ENCODE data around the gene CAVIN3.
A peak's percentile ranks its signal among the peaks of the same experiment; 100 is the strongest.

The CAVIN3 gene

DNA sequence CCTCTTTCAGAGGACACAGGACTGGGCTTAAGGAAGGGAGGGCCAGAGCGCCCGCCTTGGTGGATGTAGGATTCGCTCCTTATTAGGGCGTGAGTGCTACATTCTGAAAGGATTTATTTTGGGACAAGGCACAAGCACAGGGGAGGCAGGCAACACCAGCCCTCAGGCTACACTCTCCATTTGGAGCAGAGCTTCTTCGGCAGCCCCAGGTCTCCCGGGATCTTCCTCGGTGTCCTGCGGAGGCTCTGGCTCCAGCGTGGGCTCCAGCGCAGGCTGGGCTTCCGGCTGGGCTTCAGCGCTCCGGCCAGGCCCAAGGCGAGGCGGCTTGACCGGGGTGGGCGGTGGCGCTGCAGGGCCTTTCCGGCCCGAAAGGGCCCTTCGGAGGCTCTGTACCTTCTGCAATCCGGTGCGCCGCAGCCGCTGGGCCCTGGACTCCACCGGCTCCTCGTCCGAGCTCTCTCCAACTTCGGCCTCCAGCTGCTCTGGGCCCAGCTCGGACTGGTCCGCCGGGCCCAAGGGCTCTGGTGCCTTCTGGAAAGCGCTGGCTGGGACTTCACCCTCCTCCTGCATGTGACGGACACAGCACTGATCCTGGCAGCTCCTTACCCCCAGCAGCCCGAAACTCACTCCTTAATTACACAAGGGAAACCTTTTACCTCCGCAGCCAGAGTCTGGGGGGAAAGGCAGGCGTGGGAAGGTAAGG, 1.1 kb downstream of the CAVIN3 start:
- peak overlapping the region; percentile 47 for H3K4me3 ChIP-seq (ENCODE audit: low read length)
- no peak for TF ChIP-seq CTCF (conservative IDR thresholded peaks at IDR 0.05; ENCODE audit: low read depth, low read length)
- no peak for DNase-seq (ENCODE audit: low read depth)

DNA sequence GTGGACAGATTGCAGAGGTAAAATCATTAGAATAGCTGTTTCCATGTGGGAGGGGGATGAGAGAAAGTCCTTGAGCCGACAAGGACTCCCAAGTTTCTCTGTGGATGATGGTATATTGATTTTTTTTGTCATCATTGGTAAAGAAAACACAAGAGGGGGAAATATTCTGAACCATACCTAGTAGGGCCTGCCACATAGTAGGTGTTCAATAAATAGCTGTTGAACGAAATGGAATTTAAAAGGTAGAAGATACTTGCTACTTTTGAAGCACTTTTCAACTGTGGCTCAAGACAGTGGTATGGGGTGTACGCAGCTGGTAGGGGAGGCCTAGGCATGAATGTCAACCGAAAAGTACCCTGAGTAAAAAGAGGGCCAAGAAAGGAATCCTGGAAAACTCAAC, 2.1 kb downstream of the CAVIN3 start:
- no peak for TF ChIP-seq CTCF (conservative IDR thresholded peaks at IDR 0.05; ENCODE audit: low read depth, low read length)
- no peak for DNase-seq (ENCODE audit: low read depth)
- no peak overlapping the region for H3K4me3 ChIP-seq (ENCODE audit: low read length)

DNA sequence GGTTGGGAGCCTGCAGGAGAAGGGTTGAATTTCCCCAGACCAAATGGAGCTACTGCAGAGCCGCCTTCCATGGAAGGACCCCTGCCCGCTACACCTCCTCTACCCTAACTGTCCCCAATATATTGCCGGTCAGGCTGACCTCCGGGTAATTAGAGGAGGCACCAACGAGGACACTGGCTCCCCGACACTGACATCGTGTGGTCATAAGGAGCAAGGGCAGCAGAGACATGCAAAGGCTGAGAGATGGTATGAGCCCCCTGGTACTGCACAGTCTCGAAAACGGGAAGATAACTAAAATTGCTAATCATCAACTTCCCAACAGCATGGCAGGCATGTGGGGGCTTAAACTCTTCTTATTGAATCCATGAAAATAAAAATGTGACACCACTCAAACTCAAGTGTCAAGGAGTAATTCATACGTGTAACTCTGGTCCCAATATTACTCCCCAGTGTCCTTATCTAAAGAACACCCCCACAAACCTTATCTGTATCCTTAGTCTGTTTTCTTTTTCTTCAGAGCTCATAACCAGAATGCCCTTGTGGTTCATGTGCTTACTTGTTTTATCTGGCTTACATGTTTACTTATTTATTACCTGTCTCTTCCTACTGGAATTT, 4.4 kb downstream of the CAVIN3 start:
- DNase-seq (ENCODE audit: low read depth): no peak
- TF ChIP-seq CTCF (conservative IDR thresholded peaks at IDR 0.05; ENCODE audit: low read depth, low read length): peak; percentile 94
- H3K4me3 ChIP-seq (ENCODE audit: low read length): no peak overlapping the region

DNA sequence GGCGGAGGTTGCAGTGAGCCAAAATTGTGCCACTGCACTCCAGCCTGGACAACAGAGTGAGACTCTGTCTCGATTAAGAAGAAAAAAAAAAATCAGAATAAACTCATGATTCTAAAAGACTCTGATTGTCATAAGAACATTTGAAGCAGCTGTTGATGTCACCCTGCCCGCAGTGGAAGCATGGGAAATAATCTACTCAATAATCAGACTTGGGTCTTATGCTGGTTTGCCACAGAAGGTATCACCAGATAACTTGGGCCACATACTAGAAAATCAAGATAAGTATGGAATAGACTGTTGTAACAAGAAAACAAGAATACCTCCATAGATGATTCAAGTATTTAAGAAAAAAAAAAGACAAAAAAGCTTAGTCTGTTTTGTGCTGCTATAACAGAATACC, 8.2 kb downstream of the CAVIN3 start:
- TF ChIP-seq CTCF (conservative IDR thresholded peaks at IDR 0.05; ENCODE audit: low read depth, low read length): no peak
- no peak overlapping the region for H3K4me3 ChIP-seq (ENCODE audit: low read length)
- DNase-seq (ENCODE audit: low read depth): no peak

GRCh38 chr11:6307876-6308275, 12.4 kb downstream of the CAVIN3 start:
- DNase-seq (ENCODE audit: low read depth): no peak
- TF ChIP-seq CTCF (conservative IDR thresholded peaks at IDR 0.05; ENCODE audit: low read depth, low read length): no peak
- no peak overlapping the region for H3K4me3 ChIP-seq (ENCODE audit: low read length)

- no peak for TF ChIP-seq CTCF (conservative IDR thresholded peaks at IDR 0.05; ENCODE audit: low read depth, low read length)
- no peak for DNase-seq (ENCODE audit: low read depth)
- no peak overlapping the region for H3K4me3 ChIP-seq (ENCODE audit: low read length)
Observed at GRCh38 chr11:6305297-6305696, 15.0 kb downstream of the CAVIN3 start.

DNA sequence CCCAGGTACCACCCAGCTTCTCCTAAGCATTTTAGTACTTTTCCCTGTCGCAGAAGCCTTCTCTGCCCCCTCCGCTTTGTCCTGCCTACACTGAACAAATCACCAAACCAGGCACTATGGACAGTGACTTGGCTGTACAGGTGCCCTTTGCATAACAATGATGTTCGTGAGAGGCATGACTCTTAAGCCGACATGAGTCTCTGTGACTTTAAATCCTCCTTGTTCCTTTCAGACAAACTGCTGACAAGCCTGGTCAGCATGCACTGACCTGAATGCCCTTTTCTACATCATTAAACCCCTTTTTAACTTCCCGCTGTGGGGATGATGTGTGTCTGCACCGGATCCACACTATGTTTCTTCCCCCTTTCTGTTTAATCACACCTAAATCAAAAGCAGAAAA, 16.6 kb downstream of the CAVIN3 start:
- DNase-seq (ENCODE audit: low read depth): no peak
- TF ChIP-seq CTCF (conservative IDR thresholded peaks at IDR 0.05; ENCODE audit: low read depth, low read length): no peak
- no peak overlapping the region for H3K4me3 ChIP-seq (ENCODE audit: low read length)

All from retinal pigment epithelial cell (primary cell).